OCI-LY1 (cell line): ENCODE results near the gene TLE3.

Experiments
- H2AFZ ChIP-seq: fragments of 200-600 bp; sonication (generic), shearing (Covaris generic); 2 replicates; pipeline ENCODE4 v1.6.0; 2014; ENCODE audit warnings: antibody characterized with exemption, mild to moderate bottlenecking, low read length
- H3F3A ChIP-seq: fragments of 200-600 bp; sonication (generic), shearing (Covaris generic); 2 replicates; pipeline ENCODE4 v1.6.0; 2014; ENCODE audit warnings: mild to moderate bottlenecking, antibody characterized with exemption, low read length, moderate library complexity; ENCODE audit not compliant: insufficient read depth
- H3K27ac ChIP-seq: fragments of 200-600 bp; sonication (generic); 2 replicates; pipeline ENCODE4 v1.5.1; 2014; ENCODE audit warnings: low read length, mixed run types, mild to moderate bottlenecking, low read depth; ENCODE audit not compliant: poor library complexity, severe bottlenecking
- H3K27me3 ChIP-seq: fragments of 200-600 bp; sonication (generic); 2 replicates; pipeline ENCODE4 v1.6.0; 2014; ENCODE audit warnings: antibody characterized with exemption, mild to moderate bottlenecking, low read length, moderate library complexity; ENCODE audit not compliant: insufficient read depth
- H3K36me3 ChIP-seq: fragments of 200-600 bp; sonication (generic); 2 replicates; pipeline ENCODE4 v1.6.1; 2014; ENCODE audit warnings: mild to moderate bottlenecking, antibody characterized with exemption, low read length, moderate library complexity, mixed read lengths; ENCODE audit not compliant: insufficient read depth
- H3K4me1 ChIP-seq: fragments of 200-600 bp; sonication (generic); 2 replicates; pipeline ENCODE4 v1.5.1; 2014; ENCODE audit warnings: mild to moderate bottlenecking, low read length, moderate library complexity; ENCODE audit not compliant: insufficient read depth, severe bottlenecking
- H3K4me2 ChIP-seq: fragments of 200-600 bp; sonication (generic), shearing (Covaris generic); 2 replicates; pipeline ENCODE4 v1.6.1; 2014; ENCODE audit warnings: low read length
- H3K4me3 ChIP-seq: fragments of 200-600 bp; sonication (generic); 2 replicates; pipeline ENCODE4 v1.5.1; 2014; ENCODE audit warnings: low read length, low read depth, mild to moderate bottlenecking, mixed read lengths; ENCODE audit not compliant: poor library complexity, severe bottlenecking
- H3K79me2 ChIP-seq: fragments of 200-600 bp; shearing (Covaris generic); 2 replicates; pipeline ENCODE4 v1.6.1; 2016; ENCODE audit warnings: mixed run types, low read length, mixed read lengths; ENCODE audit not compliant: insufficient read depth
- H3K9ac ChIP-seq: fragments of 200-600 bp; sonication (generic), shearing (Covaris generic); 2 replicates; pipeline ENCODE4 v1.6.1; 2014; ENCODE audit warnings: mild to moderate bottlenecking, low read length, mixed read lengths
- H3K9me2 ChIP-seq: fragments of 200-600 bp; sonication (generic), shearing (Covaris generic); 2 replicates; pipeline ENCODE4 v1.6.1; 2014; ENCODE audit warnings: low read depth, mild to moderate bottlenecking, low read length, mixed read lengths
- H3K9me3 ChIP-seq: fragments of 200-600 bp; shearing (Covaris generic); 2 replicates; pipeline ENCODE4 v1.6.1; 2014; ENCODE audit warnings: low read length, mixed read lengths
- H4K20me1 ChIP-seq: fragments of 200-600 bp; sonication (generic), shearing (Covaris generic); 2 replicates; pipeline ENCODE4 v1.6.0; 2016; ENCODE audit warnings: mild to moderate bottlenecking, low read length; ENCODE audit not compliant: insufficient read depth
- EZH2 ChIP-seq: fragments of 200-600 bp; sonication (generic), shearing (Covaris generic); IDR thresholded peaks from 2 replicates; pipeline ENCODE4 v1.8.0; 2017; ENCODE audit warnings: borderline replicate concordance, mixed run types, mild to moderate bottlenecking, antibody characterized with exemption, low read length, moderate library complexity, mixed read lengths
- TF ChIP-seq, protein P1 (sequence below): fragments of 200-600 bp; sonication (generic), shearing (Covaris generic); IDR thresholded peaks from 2 replicates; pipeline ENCODE4 v1.5.1; 2017; ENCODE audit warnings: mild to moderate bottlenecking, antibody characterized with exemption, low read length, moderate library complexity, mixed read lengths

The TLE3 gene

DNA sequence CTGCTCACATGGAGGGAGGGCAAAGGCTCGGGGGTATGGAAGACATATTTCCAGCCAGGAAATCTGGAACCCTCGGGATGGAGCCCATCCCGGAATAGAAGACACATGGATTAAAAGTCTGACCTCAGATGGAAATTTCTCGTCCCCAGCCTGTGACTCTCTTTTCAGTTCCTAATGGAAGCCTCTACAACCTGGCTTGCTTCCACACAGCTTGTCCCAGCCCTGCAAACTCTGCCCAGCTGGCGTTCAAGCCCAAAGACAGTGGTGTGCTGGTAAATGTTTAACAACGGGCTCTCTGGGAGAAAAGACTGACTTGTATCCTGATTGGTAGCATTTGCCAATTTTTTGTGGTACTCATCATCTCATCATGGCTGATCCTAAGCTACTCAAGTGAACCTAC, 35.6 kb upstream of the TLE3 start:
- Histone ChIP-seq H3K4me2 (no peak overlapping the region), H3F3A (no peaks in the 10 kb centered on the region), H2AFZ (no peak overlapping the region), H3K4me3 (no peak overlapping the region), H3K9me3 (peaks cover 3% of the 10 kb centered on the region; the same call in 1 of the 2 replicates), H3K36me3 (no peaks in the 10 kb centered on the region), H3K27me3 (peaks cover 15% of the 10 kb centered on the region; the same call in 1 of the 2 replicates), H3K79me2 (no peaks in the 10 kb centered on the region), H3K4me1 (no peaks in the 10 kb centered on the region), H3K27ac (no peak overlapping the region), H4K20me1 (no peaks in the 10 kb centered on the region), H3K9ac (no peak overlapping the region), H3K9me2 (no peaks in the 10 kb centered on the region)
- TF ChIP-seq, protein P1, sequence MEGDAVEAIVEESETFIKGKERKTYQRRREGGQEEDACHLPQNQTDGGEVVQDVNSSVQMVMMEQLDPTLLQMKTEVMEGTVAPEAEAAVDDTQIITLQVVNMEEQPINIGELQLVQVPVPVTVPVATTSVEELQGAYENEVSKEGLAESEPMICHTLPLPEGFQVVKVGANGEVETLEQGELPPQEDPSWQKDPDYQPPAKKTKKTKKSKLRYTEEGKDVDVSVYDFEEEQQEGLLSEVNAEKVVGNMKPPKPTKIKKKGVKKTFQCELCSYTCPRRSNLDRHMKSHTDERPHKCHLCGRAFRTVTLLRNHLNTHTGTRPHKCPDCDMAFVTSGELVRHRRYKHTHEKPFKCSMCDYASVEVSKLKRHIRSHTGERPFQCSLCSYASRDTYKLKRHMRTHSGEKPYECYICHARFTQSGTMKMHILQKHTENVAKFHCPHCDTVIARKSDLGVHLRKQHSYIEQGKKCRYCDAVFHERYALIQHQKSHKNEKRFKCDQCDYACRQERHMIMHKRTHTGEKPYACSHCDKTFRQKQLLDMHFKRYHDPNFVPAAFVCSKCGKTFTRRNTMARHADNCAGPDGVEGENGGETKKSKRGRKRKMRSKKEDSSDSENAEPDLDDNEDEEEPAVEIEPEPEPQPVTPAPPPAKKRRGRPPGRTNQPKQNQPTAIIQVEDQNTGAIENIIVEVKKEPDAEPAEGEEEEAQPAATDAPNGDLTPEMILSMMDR: no peak
- no peak for TF ChIP-seq EZH2

DNA sequence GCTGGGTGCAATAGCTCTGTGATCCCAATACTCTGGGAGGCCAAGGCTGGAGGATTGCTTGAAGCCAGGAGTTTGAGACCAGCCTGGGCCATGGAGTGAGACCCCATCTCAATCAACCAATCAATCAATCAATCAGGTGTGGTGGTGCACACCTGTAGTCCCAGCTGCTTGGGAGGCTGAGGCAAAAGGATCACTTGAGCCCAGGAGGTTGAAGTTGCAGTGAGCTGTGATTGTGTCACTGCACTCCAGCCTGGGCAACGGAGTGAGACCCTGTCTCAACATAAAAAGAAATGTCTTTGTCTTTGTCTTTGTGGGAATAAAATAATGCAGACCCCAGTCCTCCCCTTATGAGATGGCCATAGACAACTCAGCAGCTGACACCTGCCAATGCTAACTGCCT, 34.9 kb upstream of the TLE3 start:
- Histone ChIP-seq H2AFZ (no peak overlapping the region), H3K79me2 (no peaks in the 10 kb centered on the region), H3K4me1 (peaks cover under 1% of the 10 kb centered on the region), H3K4me2 (no peak overlapping the region), H3K36me3 (no peaks in the 10 kb centered on the region), H3K27me3 (peaks cover 18% of the 10 kb centered on the region; the same call in 1 of the 2 replicates), H4K20me1 (no peaks in the 10 kb centered on the region), H3K9ac (no peak overlapping the region), H3K9me3 (peaks cover 3% of the 10 kb centered on the region; the same call in 1 of the 2 replicates), H3K4me3 (no peak overlapping the region), H3K27ac (no peak overlapping the region), H3K9me2 (no peaks in the 10 kb centered on the region), H3F3A (no peaks in the 10 kb centered on the region)
- no peak for TF ChIP-seq EZH2
- TF ChIP-seq, protein P1: no peak

DNA sequence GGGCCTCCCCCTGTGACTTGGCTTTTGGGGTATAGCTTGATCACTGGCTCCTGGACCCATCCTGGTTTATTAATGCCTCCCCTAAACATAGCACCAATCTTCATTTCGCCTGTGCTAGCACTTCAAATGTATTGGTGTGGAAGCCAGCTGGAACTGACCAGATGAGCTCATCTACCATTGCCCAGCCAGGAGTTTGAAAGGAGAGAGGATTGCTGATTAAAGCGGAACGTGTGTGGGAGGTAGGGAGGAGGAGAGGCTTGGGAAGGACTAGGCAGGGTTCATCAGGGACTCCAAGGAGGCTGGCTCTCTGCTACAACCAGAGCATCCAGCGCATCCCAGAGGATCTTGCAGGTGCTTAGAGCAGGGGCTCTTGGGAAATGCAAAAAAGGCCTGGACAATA, 34.4 kb upstream of the TLE3 start:
- Histone ChIP-seq H3K27me3 (peaks cover 18% of the 10 kb centered on the region; the same call in 1 of the 2 replicates), H4K20me1 (no peaks in the 10 kb centered on the region), H3K9ac (no peak overlapping the region), H3K9me3 (peaks cover 3% of the 10 kb centered on the region; the same call in 1 of the 2 replicates), H2AFZ (no peak overlapping the region), H3K4me3 (no peak overlapping the region), H3K79me2 (no peaks in the 10 kb centered on the region), H3K27ac (no peak overlapping the region), H3K4me1 (peaks cover 4% of the 10 kb centered on the region), H3K36me3 (no peaks in the 10 kb centered on the region), H3K9me2 (no peaks in the 10 kb centered on the region), H3F3A (no peaks in the 10 kb centered on the region), H3K4me2 (no peak overlapping the region)
- TF ChIP-seq EZH2: no peak
- TF ChIP-seq, protein P1: no peak
